Right renal cortex interstitium (tissue), 3 donors: Measurements from ENCODE around the gene SIRPA. TPM values are rescaled to one million over a fixed set of nuclear protein-coding genes. Genes with fewer than 3 reads are reported as not detected.
"Not testable (repeated sequence)": the region's sequence is repeated elsewhere in the genome, so short reads cannot be mapped to it uniquely, and the experiment has no call there.

Source experiments
- DNase-seq, 3 donors: peaks; one replicate each; pipeline ENCODE4 v3.0.0-alpha.2; 2013; ENCODE audit warnings: low read depth in 3 of 3, low spot score in 2 of 3
- polyA plus RNA-seq, 3 donors: library from polyadenylated mRNA; unstranded; fragments of 120-200 nt; gene quantifications; one replicate each; pipeline ENCODE4 v1.2.1, GENCODE V29; 2013; ENCODE audit not compliant: insufficient read length in 3 of 3

Gene SIRPA
- polyA plus RNA-seq, 3 donors, result 24.6 to 26.2 (median 25.7) TPM

GRCh38 chr20:1904135-1904534 lies 8.9 kb downstream of the SIRPA start:
- no peak for DNase-seq

GRCh38 chr20:1905009-1905408 lies 9.8 kb downstream of the SIRPA start:
- no peak for DNase-seq

- no peak for DNase-seq
Measured at GRCh38 chr20:1905693-1906092, 10.5 kb downstream of the SIRPA start.

- DNase-seq, result no peak
Measured at GRCh38 chr20:1906361-1907051, 11.3 kb downstream of the SIRPA start.

GRCh38 chr20:1907586-1907985 lies 12.4 kb downstream of the SIRPA start:
- no peak for DNase-seq

- DNase-seq, result no peak
Measured at GRCh38 chr20:1908191-1908590, 13.0 kb downstream of the SIRPA start.

- no peak for DNase-seq
Measured at GRCh38 chr20:1909097-1909496, 13.9 kb downstream of the SIRPA start.

GRCh38 chr20:1911536-1911935 lies 16.3 kb downstream of the SIRPA start:
- no peak for DNase-seq

GRCh38 chr20:1912053-1912452 lies 16.8 kb downstream of the SIRPA start:
- DNase-seq, result no peak

GRCh38 chr20:1912646-1913045 lies 17.4 kb downstream of the SIRPA start:
- DNase-seq, result no peak

GRCh38 chr20:1915233-1915632 lies 20.0 kb downstream of the SIRPA start:
- DNase-seq, result not testable (repeated sequence)

GRCh38 chr20:1915725-1916124 lies 20.5 kb downstream of the SIRPA start:
- no peak for DNase-seq

GRCh38 chr20:1917786-1918185 lies 22.6 kb downstream of the SIRPA start:
- DNase-seq, result no peak

GRCh38 chr20:1918491-1919165 lies 23.4 kb downstream of the SIRPA start:
- DNase-seq, result no peak

GRCh38 chr20:1920252-1920651 lies 25.0 kb downstream of the SIRPA start:
- no peak for DNase-seq

GRCh38 chr20:1920826-1921225 lies 25.6 kb downstream of the SIRPA start:
- DNase-seq, result no peak

GRCh38 chr20:1921985-1922384 lies 26.8 kb downstream of the SIRPA start:
- not testable (repeated sequence) for DNase-seq

- DNase-seq, result no peak
Measured at GRCh38 chr20:1922786-1923185, 27.6 kb downstream of the SIRPA start.

GRCh38 chr20:1924910-1925861 lies 30.0 kb downstream of the SIRPA start:
- DNase-seq, result no peak

GRCh38 chr20:1926237-1926636 lies 31.0 kb downstream of the SIRPA start:
- DNase-seq, result no peak

GRCh38 chr20:1927217-1927616 lies 32.0 kb downstream of the SIRPA start:
- DNase-seq, result no peak
